ENCODE measurements around the gene TLR4.

Gene TLR4

GRCh38 chr9:117707561-117707960 is 3.4 kb downstream of the TLR4 start:
- TF ChIP-seq CTCF (IDR thresholded peaks at IDR 0.05; ENCODE audit: low read depth, low read length) (no peak), EZH2phosphoT487 (IDR thresholded peaks at IDR 0.05; ENCODE audit: low read depth) (no peak)
- Histone ChIP-seq H3K9ac (ENCODE audit: low read length) (no peak overlapping the region), H3K4me3 (ENCODE audit: low read length) (no peak overlapping the region), H3K9me3 (ENCODE audit: insufficient read depth, low read length) (no peaks in the 10 kb centered on the region), H3K27ac (ENCODE audit: low read length) (no peak overlapping the region), H3K4me2 (ENCODE audit: low read length) (no peak overlapping the region), H3K4me1 (ENCODE audit: low read length) (peaks cover 24% of the 10 kb centered on the region), H3K27me3 (ENCODE audit: low read depth, low read length) (peaks cover 29% of the 10 kb centered on the region), H4K20me1 (ENCODE audit: insufficient read depth, low read length) (no peaks in the 10 kb centered on the region), H3K79me2 (ENCODE audit: low read length) (no peaks in the 10 kb centered on the region), H2AFZ (ENCODE audit: low read depth, low read length) (no peak overlapping the region), H3K36me3 (replicated peaks; ENCODE audit: low read depth, low read length) (no peaks in the 10 kb centered on the region)

GRCh38 chr9:117709936-117710335 is 5.7 kb downstream of the TLR4 start:
- TF ChIP-seq EZH2phosphoT487 (IDR thresholded peaks at IDR 0.05; ENCODE audit: low read depth) = no peak
- no peak for TF ChIP-seq CTCF (IDR thresholded peaks at IDR 0.05; ENCODE audit: low read depth, low read length)
- Histone ChIP-seq H4K20me1 (ENCODE audit: insufficient read depth, low read length) (no peaks in the 10 kb centered on the region), H3K27me3 (ENCODE audit: low read depth, low read length) (peaks cover 35% of the 10 kb centered on the region), H3K79me2 (ENCODE audit: low read length) (no peaks in the 10 kb centered on the region), H2AFZ (ENCODE audit: low read depth, low read length) (no peak overlapping the region), H3K4me2 (ENCODE audit: low read length) (no peak overlapping the region), H3K4me1 (ENCODE audit: low read length) (peaks cover 8% of the 10 kb centered on the region), H3K36me3 (replicated peaks; ENCODE audit: low read depth, low read length) (no peaks in the 10 kb centered on the region), H3K4me3 (ENCODE audit: low read length) (no peak overlapping the region), H3K27ac (ENCODE audit: low read length) (no peak overlapping the region), H3K9ac (ENCODE audit: low read length) (no peak overlapping the region), H3K9me3 (ENCODE audit: insufficient read depth, low read length) (no peaks in the 10 kb centered on the region)

GRCh38 chr9:117714282-117714681 is 10.1 kb downstream of the TLR4 start:
- no peaks in the 10 kb centered on the region for H3K9me3 ChIP-seq (ENCODE audit: insufficient read depth, low read length)
- TF ChIP-seq EZH2phosphoT487 (IDR thresholded peaks at IDR 0.05; ENCODE audit: low read depth) (no peak), CTCF (IDR thresholded peaks at IDR 0.05; ENCODE audit: low read depth, low read length) (peak; percentile 69)

GRCh38 chr9:117715411-117715989 is 11.3 kb downstream of the TLR4 start:
- no peak overlapping the region for H3K4me3 ChIP-seq (ENCODE audit: low read length)
- no peaks in the 10 kb centered on the region for H4K20me1 ChIP-seq (ENCODE audit: insufficient read depth, low read length)
- peaks cover 27% of the 10 kb centered on the region for H3K4me1 ChIP-seq (ENCODE audit: low read length)
- H2AFZ ChIP-seq (ENCODE audit: low read depth, low read length) = no peak overlapping the region
- peaks cover 35% of the 10 kb centered on the region for H3K27me3 ChIP-seq (ENCODE audit: low read depth, low read length)
- no peaks in the 10 kb centered on the region for H3K9me3 ChIP-seq (ENCODE audit: insufficient read depth, low read length)
- no peak overlapping the region for H3K4me2 ChIP-seq (ENCODE audit: low read length)
- no peaks in the 10 kb centered on the region for H3K36me3 ChIP-seq (replicated peaks; ENCODE audit: low read depth, low read length)
- H3K27ac ChIP-seq (ENCODE audit: low read length) = no peak overlapping the region
- TF ChIP-seq EZH2phosphoT487 (IDR thresholded peaks at IDR 0.05; ENCODE audit: low read depth) = no peak
- TF ChIP-seq CTCF (IDR thresholded peaks at IDR 0.05; ENCODE audit: low read depth, low read length) = no peak
- H3K9ac ChIP-seq (ENCODE audit: low read length) = no peak overlapping the region
- H3K79me2 ChIP-seq (ENCODE audit: low read length) = no peaks in the 10 kb centered on the region

More at GRCh38 chr9:117714282-117714681, 10.1 kb downstream of the TLR4 start:
- H2AFZ ChIP-seq (ENCODE audit: low read depth, low read length) = no peak overlapping the region
- no peaks in the 10 kb centered on the region for H3K36me3 ChIP-seq (replicated peaks; ENCODE audit: low read depth, low read length)
- H3K4me3 ChIP-seq (ENCODE audit: low read length) = no peak overlapping the region
- no peaks in the 10 kb centered on the region for H4K20me1 ChIP-seq (ENCODE audit: insufficient read depth, low read length)
- peaks cover 27% of the 10 kb centered on the region for H3K27me3 ChIP-seq (ENCODE audit: low read depth, low read length)
- no peaks in the 10 kb centered on the region for H3K79me2 ChIP-seq (ENCODE audit: low read length)
- H3K9ac ChIP-seq (ENCODE audit: low read length) = no peak overlapping the region
- peaks cover 27% of the 10 kb centered on the region for H3K4me1 ChIP-seq (ENCODE audit: low read length)
- H3K27ac ChIP-seq (ENCODE audit: low read length) = no peak overlapping the region
- H3K4me2 ChIP-seq (ENCODE audit: low read length) = no peak overlapping the region

Measured in OCI-LY3 (cell line).